ENCODE data around the gene SLC45A2.
"Not testable (repeated sequence)": the region's sequence is repeated elsewhere in the genome, so short reads cannot be mapped to it uniquely, and the experiment has no call there.

Gene SLC45A2, protein sequence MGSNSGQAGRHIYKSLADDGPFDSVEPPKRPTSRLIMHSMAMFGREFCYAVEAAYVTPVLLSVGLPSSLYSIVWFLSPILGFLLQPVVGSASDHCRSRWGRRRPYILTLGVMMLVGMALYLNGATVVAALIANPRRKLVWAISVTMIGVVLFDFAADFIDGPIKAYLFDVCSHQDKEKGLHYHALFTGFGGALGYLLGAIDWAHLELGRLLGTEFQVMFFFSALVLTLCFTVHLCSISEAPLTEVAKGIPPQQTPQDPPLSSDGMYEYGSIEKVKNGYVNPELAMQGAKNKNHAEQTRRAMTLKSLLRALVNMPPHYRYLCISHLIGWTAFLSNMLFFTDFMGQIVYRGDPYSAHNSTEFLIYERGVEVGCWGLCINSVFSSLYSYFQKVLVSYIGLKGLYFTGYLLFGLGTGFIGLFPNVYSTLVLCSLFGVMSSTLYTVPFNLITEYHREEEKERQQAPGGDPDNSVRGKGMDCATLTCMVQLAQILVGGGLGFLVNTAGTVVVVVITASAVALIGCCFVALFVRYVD

DNA sequence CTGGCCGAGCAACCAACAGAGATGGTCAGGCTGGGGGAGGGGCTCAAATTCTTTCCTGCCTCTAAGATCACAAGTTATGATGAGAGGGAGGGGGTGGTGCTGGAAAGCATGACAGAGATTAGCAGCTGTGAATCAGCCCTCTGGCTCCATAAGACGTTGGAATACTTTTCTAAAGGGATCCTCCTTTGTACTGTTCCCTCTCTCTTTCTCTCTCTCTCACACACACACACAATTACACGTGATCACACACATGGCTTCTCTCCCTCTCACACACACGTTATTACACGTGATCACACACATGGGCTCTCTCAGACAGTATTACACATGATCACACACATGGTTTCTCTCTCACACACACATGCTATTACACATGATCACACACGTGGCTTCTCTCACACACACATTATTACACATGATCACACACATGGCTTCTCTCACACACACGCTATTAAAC is at the start of gene SLC45A2:
TSS of gene SLC45A2 (minus strand) at position 23 of the 454 bp plus-strand sequence. CDS start 110 bp downstream, outside the sequence.
- no peaks in the 10 kb centered on the region for H3K27me3 ChIP-seq (ENCODE audit: control insufficient read depth, insufficient read depth, low read length)
- no peak within 1 kb of the TSS for H3K4me3 ChIP-seq (ENCODE audit: low read depth, low read length)
- no peak within 1 kb of the TSS for H3K9ac ChIP-seq (ENCODE audit: low read depth, low read length)
- H3K9me3 ChIP-seq (ENCODE audit: control insufficient read depth, insufficient read depth, low read length): no peaks in the 10 kb centered on the region
- H3K4me1 ChIP-seq (ENCODE audit: control insufficient read depth, insufficient read depth, low read length): no peaks in the 10 kb centered on the region
- H3K36me3 ChIP-seq (ENCODE audit: control insufficient read depth, insufficient read depth, low read length): no peaks in the 10 kb centered on the region

DNA sequence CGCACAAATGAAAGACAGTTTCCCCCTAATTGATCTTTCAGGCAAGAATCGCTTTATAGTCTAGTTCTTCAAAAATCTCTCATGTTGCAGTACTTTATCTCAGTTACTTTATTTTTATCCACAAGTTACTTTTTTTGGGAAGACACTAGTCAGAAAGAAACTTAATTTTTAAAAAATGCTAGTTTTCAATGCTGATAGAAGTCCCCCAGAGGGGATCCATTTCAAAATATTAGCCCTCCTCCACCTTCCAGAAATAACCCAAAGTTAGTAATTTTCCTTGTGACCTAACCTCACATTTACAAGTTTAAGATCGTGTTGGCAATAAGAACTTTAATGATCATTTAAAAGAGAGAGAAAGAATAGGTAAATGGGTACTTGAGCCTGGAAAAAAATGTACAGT is 47.5 kb upstream of the SLC45A2 start:
- Histone ChIP-seq H3K4me1 (ENCODE audit: control insufficient read depth, insufficient read depth, low read length) (no peaks in the 10 kb centered on the region), H3K36me3 (ENCODE audit: control insufficient read depth, insufficient read depth, low read length) (no peaks in the 10 kb centered on the region), H3K27me3 (ENCODE audit: control insufficient read depth, insufficient read depth, low read length) (no peaks in the 10 kb centered on the region), H3K4me3 (ENCODE audit: low read depth, low read length) (no peak overlapping the region), H3K9me3 (ENCODE audit: control insufficient read depth, insufficient read depth, low read length) (no peaks in the 10 kb centered on the region), H3K9ac (ENCODE audit: low read depth, low read length) (no peak overlapping the region)

DNA sequence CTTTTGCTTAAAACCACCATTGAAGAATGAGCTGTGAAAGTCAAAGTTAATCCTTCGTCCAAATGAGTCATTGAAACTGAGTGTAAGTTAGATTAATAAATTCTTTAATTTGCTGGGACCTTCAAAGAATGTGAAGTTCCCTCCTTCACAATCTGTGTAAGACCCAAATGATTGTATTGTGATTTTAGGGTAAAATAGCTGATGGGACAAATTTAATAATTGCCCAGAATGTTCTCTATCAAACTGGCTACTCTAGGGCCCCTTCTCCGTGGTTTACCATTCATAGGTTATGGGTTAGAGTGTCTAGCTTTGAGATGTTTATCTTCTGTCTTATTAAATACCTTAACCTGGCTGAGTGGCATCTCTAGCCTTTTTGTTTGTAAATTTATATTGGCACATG is 46.6 kb upstream of the SLC45A2 start:
- no peak overlapping the region for H3K4me3 ChIP-seq (ENCODE audit: low read depth, low read length)
- no peak overlapping the region for H3K9ac ChIP-seq (ENCODE audit: low read depth, low read length)
- no peaks in the 10 kb centered on the region for H3K27me3 ChIP-seq (ENCODE audit: control insufficient read depth, insufficient read depth, low read length)
- no peaks in the 10 kb centered on the region for H3K4me1 ChIP-seq (ENCODE audit: control insufficient read depth, insufficient read depth, low read length)
- H3K36me3 ChIP-seq (ENCODE audit: control insufficient read depth, insufficient read depth, low read length): no peaks in the 10 kb centered on the region
- H3K9me3 ChIP-seq (ENCODE audit: control insufficient read depth, insufficient read depth, low read length): no peaks in the 10 kb centered on the region

DNA sequence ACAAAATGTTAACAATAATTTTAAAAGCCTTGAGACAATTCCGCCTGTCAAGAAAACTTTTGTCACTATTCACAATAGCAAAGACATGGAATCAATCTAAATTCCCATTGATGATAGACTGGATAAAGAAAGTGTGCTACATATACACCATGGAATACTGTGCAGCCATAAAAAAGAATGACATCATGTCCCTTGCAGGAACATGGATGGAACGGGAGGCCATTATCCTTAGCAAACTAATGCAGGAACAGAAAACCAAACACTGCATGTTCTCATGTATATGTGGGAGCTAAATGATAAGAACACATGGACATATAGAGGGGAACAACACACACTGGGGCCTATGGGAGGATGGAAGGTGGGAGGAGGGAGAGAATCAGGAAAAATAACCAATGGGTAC is 46.1 kb upstream of the SLC45A2 start:
- H3K4me3 ChIP-seq (ENCODE audit: low read depth, low read length); H3K36me3 ChIP-seq (ENCODE audit: control insufficient read depth, insufficient read depth, low read length); H3K9me3 ChIP-seq (ENCODE audit: control insufficient read depth, insufficient read depth, low read length); H3K4me1 ChIP-seq (ENCODE audit: control insufficient read depth, insufficient read depth, low read length); H3K27me3 ChIP-seq (ENCODE audit: control insufficient read depth, insufficient read depth, low read length); H3K9ac ChIP-seq (ENCODE audit: low read depth, low read length): not testable (repeated sequence)

DNA sequence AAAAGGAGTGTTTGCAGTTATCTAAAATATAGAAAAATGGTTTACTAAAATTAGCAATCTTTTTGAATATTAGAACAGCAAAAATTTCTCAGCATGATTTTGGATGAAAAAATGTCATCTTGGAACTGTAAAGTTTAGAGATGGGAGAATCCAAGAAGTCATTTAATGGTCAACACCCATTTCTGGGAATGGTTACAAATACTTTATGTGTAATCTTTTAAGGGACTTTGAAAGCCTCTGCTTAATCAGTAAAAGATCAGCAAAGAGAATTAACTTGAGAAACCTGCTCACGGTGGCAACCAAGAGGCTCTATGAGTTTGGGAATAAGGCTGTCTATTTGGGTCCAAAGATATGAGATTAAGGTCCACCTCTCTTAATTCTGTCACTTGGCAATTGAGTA is 45.6 kb upstream of the SLC45A2 start:
- Histone ChIP-seq H3K9ac (ENCODE audit: low read depth, low read length) (no peak overlapping the region), H3K4me3 (ENCODE audit: low read depth, low read length) (no peak overlapping the region), H3K4me1 (ENCODE audit: control insufficient read depth, insufficient read depth, low read length) (no peaks in the 10 kb centered on the region), H3K36me3 (ENCODE audit: control insufficient read depth, insufficient read depth, low read length) (no peaks in the 10 kb centered on the region), H3K9me3 (ENCODE audit: control insufficient read depth, insufficient read depth, low read length) (no peaks in the 10 kb centered on the region), H3K27me3 (ENCODE audit: control insufficient read depth, insufficient read depth, low read length) (no peaks in the 10 kb centered on the region)

DNA sequence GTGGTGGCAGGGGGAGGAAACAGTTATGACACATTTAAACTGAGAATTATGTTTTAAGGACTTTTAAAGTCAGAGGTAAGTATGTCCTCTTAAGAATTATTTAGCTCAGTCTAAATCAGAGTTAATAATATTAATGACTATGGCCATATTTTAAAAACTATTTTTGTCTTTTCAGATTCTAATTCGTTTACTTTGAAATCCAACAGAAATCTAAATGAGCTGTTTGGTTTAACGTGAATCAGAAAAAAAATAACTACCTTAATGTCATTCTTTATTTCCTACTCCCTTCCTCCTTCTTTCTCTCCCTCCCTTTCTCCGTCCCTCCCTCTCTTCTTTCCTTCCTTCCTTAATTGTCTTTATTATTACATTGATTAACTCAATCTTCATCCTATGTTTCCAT is 43.9 kb upstream of the SLC45A2 start:
- no peak overlapping the region for H3K4me3 ChIP-seq (ENCODE audit: low read depth, low read length)
- H3K9ac ChIP-seq (ENCODE audit: low read depth, low read length): no peak overlapping the region
- H3K9me3 ChIP-seq (ENCODE audit: control insufficient read depth, insufficient read depth, low read length): no peaks in the 10 kb centered on the region
- no peaks in the 10 kb centered on the region for H3K36me3 ChIP-seq (ENCODE audit: control insufficient read depth, insufficient read depth, low read length)
- no peaks in the 10 kb centered on the region for H3K27me3 ChIP-seq (ENCODE audit: control insufficient read depth, insufficient read depth, low read length)
- no peaks in the 10 kb centered on the region for H3K4me1 ChIP-seq (ENCODE audit: control insufficient read depth, insufficient read depth, low read length)

DNA sequence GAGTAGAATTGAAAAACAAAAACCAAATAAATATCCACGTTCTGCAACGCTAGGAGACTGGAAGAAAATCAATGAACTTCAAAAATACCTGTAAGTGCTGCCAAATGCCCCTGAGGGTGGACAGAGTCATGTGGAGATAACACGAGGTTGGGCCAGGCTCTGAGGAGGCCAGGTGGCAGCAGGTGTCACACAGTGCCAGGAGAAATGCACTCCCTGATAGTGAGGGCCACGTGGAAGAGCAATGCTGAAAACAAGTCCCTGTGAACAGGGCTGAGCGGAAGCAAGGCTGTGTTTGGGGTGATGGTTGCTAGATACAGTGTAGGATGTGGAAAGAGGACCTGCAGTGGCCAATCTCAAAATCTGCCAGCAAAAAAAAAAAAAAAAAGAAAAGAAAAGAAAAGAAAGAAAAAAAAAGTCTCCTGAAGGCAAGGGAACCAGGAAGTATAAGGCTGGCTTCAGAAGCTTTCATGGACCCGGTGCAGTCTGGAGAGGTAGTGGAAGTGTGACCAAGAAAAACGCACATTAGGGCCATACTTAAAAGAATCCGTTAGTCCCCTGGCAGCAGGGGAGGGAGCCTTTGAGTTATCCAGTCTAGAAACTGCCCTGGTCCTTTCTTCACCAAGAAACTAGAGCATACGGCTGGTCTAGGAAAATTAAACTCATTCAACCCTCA is 41.7 kb upstream of the SLC45A2 start:
- H3K9ac ChIP-seq (ENCODE audit: low read depth, low read length): no peak overlapping the region
- no peaks in the 10 kb centered on the region for H3K36me3 ChIP-seq (ENCODE audit: control insufficient read depth, insufficient read depth, low read length)

DNA sequence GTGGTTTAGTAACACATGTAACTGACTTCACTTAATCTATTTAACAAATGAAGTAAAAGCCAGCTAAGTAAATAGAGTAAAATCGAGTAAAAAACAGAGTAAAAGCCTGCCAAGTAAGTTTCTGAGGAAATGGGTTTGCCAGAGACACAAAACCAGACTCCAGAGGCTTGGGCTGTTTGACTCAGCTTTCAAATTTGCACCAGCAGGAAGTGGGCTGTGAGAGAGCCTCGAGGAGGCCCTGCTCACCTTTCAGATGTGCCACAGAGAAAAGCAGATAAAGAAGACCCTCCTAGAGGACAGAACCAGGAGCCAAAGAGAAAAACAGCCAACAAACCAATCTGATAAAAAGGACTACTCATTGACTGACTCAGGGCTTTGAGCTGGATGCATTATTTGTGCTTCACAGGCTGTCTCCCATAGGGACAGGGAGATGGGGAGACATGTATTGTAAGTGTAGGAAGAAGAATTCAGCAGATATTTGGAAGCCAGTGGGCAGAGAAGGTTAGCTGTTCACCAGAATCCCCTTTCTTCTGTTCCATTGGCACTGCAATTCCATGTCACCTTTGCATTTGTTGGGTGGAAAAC is 37.7 kb upstream of the SLC45A2 start:
- H3K9ac ChIP-seq (ENCODE audit: low read depth, low read length): no peak overlapping the region
- no peaks in the 10 kb centered on the region for H3K4me1 ChIP-seq (ENCODE audit: control insufficient read depth, insufficient read depth, low read length)
- no peaks in the 10 kb centered on the region for H3K27me3 ChIP-seq (ENCODE audit: control insufficient read depth, insufficient read depth, low read length)
- no peaks in the 10 kb centered on the region for H3K9me3 ChIP-seq (ENCODE audit: control insufficient read depth, insufficient read depth, low read length)
- H3K4me3 ChIP-seq (ENCODE audit: low read depth, low read length): no peak overlapping the region
- no peaks in the 10 kb centered on the region for H3K36me3 ChIP-seq (ENCODE audit: control insufficient read depth, insufficient read depth, low read length)

More for the DNA sequence above, 41.7 kb upstream of the SLC45A2 start:
- no peaks in the 10 kb centered on the region for H3K4me1 ChIP-seq (ENCODE audit: control insufficient read depth, insufficient read depth, low read length)
- H3K27me3 ChIP-seq (ENCODE audit: control insufficient read depth, insufficient read depth, low read length): no peaks in the 10 kb centered on the region
- H3K9me3 ChIP-seq (ENCODE audit: control insufficient read depth, insufficient read depth, low read length): no peaks in the 10 kb centered on the region
- H3K4me3 ChIP-seq (ENCODE audit: low read depth, low read length): no peak overlapping the region

DNA sequence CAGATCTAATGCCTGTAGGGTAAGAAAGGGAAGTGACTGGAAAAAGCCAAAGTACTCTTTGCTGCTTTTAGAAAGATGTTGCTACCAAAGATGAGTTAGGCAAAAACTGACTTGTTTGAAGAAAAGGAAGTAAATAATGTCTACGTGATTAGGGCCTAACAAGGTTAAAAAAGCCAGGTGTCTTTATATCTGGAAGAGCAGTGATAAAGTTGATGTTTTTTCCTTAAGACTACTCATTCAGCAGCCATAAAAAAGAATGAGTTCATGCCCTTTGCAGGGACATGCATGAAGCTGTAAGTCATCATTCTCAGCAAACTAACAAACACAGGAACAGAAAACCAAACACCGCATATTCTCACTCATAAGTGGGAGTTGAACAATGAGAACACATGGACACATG is 36.8 kb upstream of the SLC45A2 start:
- no peaks in the 10 kb centered on the region for H3K9me3 ChIP-seq (ENCODE audit: control insufficient read depth, insufficient read depth, low read length)
- no peaks in the 10 kb centered on the region for H3K4me1 ChIP-seq (ENCODE audit: control insufficient read depth, insufficient read depth, low read length)
- no peak overlapping the region for H3K9ac ChIP-seq (ENCODE audit: low read depth, low read length)
- H3K4me3 ChIP-seq (ENCODE audit: low read depth, low read length): no peak overlapping the region
- H3K27me3 ChIP-seq (ENCODE audit: control insufficient read depth, insufficient read depth, low read length): no peaks in the 10 kb centered on the region
- H3K36me3 ChIP-seq (ENCODE audit: control insufficient read depth, insufficient read depth, low read length): no peaks in the 10 kb centered on the region

DNA sequence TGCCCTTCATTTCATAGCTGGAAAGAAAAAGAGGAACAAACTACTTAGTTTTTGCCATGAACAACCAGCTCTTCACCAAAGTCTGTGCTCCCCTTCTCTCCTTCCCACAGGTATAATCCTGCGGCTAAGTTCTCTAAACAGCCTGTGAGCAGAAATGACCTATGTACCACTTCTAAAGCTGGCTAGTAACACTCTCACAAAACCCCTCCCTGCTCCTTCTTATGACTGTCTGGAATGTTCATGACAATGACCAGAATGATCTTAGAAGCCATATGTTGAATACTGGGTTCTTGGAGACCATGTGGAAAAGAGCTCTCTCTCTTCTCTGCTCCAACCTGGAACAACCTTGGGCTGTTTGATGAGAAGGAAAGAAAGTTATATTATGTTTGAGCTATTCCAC is 36.2 kb upstream of the SLC45A2 start:
- Histone ChIP-seq H3K4me3 (ENCODE audit: low read depth, low read length) (no peak overlapping the region), H3K36me3 (ENCODE audit: control insufficient read depth, insufficient read depth, low read length) (no peaks in the 10 kb centered on the region), H3K4me1 (ENCODE audit: control insufficient read depth, insufficient read depth, low read length) (no peaks in the 10 kb centered on the region)

DNA sequence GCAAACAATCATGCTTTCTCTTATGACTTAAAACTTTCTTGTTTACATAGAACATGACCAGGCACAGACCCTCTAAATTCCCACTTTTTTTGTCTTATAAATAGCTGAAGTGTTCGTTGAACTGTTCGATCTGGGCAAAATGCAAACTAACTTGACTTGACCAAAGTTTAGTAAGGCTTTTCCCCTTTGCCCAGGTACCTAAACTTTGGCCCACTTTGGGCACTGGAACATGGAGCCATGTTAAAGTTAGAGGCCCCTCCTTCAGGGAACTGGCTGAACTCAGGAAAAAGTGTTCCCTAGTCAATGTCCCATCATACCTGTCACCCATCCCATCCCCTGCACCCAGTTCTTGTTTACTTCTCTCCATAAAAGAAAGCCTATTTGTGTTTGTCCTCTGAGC is 32.8 kb upstream of the SLC45A2 start:
- H3K4me3 ChIP-seq (ENCODE audit: low read depth, low read length): no peak overlapping the region
- no peak overlapping the region for H3K9ac ChIP-seq (ENCODE audit: low read depth, low read length)
- H3K4me1 ChIP-seq (ENCODE audit: control insufficient read depth, insufficient read depth, low read length): no peaks in the 10 kb centered on the region
- H3K9me3 ChIP-seq (ENCODE audit: control insufficient read depth, insufficient read depth, low read length): no peaks in the 10 kb centered on the region
- no peaks in the 10 kb centered on the region for H3K36me3 ChIP-seq (ENCODE audit: control insufficient read depth, insufficient read depth, low read length)
- H3K27me3 ChIP-seq (ENCODE audit: control insufficient read depth, insufficient read depth, low read length): no peaks in the 10 kb centered on the region

More for the DNA sequence above, 36.2 kb upstream of the SLC45A2 start:
- Histone ChIP-seq H3K27me3 (ENCODE audit: control insufficient read depth, insufficient read depth, low read length) (no peaks in the 10 kb centered on the region), H3K9me3 (ENCODE audit: control insufficient read depth, insufficient read depth, low read length) (no peaks in the 10 kb centered on the region), H3K9ac (ENCODE audit: low read depth, low read length) (no peak overlapping the region)

Measured in iPS-15b (cell line).